Activated CD8-positive, alpha-beta memory T cell treated with anti-CD3 and anti-CD28 coated beads for 24 hours (primary cell): ENCODE measurements around the gene HIPK1.
"Not testable (repeated sequence)": the region's sequence is repeated elsewhere in the genome, so short reads cannot be mapped to it uniquely, and the experiment has no call there.

Experiments
- DNase-seq: peaks from one replicate; pipeline ENCODE4 v3.0.0-alpha.2; 2020

Gene HIPK1

GRCh38 chr1:113983826-113984225, 54.7 kb downstream of the HIPK1 start:
- DNase-seq = no peak

- no peak for DNase-seq
These were observed 55.6 kb downstream of the HIPK1 start for GRCh38 chr1:113984710-113985109.

GRCh38 chr1:113986802-113987201, 57.7 kb downstream of the HIPK1 start:
- DNase-seq = no peak

DNA sequence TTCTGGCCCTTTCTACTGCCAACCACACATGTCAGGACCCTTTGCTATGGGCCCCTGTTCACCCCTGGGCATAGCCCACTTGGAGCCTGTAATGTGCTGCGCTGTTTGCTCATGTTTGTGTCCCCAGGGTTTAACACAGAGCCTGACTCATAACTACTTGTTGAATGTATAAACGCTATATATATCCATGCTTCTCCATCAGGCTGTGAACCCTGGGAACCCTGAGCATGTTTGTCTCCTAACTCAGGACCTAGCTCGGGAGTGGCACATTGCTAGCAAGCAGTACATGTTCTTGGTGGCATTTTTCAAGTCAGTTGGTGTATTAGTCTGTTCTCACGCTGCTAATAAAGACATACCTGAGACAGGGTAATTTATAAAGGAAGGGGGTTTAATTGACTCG, 58.1 kb downstream of the HIPK1 start:
- no peak for DNase-seq

GRCh38 chr1:113990530-113990929, 61.4 kb downstream of the HIPK1 start:
- DNase-seq = no peak

GRCh38 chr1:113990961-113991360, 61.8 kb downstream of the HIPK1 start:
- DNase-seq = no peak

DNA sequence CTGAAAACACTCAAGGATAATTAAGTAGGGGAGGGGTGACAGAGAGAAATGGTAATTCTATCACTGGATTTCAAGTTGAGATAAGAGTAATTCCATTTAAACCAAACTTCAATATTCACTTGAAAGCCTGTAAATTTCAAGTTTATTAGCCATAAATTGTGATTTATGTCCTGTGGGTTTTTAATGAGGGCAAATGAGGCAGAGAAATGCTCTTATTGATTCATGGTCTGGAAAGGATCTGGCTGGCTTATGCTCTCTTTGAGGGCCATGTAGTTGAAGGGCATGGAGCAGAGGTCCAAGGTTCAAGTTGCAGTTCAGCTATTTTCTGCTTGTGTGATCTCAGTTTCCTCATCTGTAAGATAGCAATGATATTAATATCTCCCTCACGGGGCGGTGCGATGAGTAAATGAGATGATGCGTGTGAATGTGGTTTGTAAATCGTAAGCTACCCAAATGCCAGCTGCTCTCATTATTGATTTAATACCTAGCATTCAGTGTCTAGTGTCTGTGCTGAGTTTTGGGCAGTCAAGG, 62.4 kb downstream of the HIPK1 start:
- no peak for DNase-seq

DNA sequence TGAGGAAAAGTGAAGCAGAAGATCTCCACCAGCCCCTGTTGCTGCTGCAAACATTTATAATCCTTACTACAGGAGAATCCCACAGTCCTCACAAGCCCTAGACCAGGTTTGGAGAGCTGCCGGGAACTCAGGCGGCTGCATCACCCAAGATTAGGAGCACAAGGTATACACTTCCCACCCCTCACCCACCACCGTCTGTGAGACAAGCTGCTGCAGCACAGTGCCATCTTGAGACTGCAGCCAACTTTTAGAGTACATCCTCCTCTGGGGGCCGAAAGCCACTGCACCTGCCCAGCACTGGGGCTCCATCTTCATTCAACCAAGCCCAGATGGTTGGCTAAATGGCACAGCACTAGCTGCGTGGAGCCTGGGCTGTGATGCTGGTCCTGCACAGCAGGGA, 63.9 kb downstream of the HIPK1 start:
- DNase-seq = no peak

GRCh38 chr1:113993766-113994165, 64.6 kb downstream of the HIPK1 start:
- no peak for DNase-seq

GRCh38 chr1:113995382-113995781, 66.3 kb downstream of the HIPK1 start:
- DNase-seq = no peak

GRCh38 chr1:113998361-113998760, 69.2 kb downstream of the HIPK1 start:
- no peak for DNase-seq

DNA sequence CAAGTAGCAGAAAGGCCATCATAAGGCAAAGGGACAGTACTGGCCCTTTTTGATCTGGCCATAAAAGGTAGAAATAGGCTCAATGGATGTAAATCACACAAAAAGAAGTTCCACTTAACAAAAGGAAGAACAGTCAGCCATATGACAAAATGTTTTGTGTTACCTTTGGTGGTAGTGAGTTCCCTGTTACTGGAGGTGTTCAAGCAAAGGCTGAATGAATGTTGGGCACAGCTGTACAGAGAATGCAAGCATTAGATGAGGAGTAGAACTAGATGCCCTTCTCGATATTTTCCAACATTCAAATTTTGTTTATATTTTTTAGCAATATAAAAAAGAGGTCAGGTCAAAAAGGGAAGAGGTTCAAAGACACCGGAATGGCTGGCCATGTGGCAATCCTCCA, 70.1 kb downstream of the HIPK1 start:
- no peak for DNase-seq

- DNase-seq = no peak
These were observed 70.7 kb downstream of the HIPK1 start for GRCh38 chr1:113999799-114000198.

DNA sequence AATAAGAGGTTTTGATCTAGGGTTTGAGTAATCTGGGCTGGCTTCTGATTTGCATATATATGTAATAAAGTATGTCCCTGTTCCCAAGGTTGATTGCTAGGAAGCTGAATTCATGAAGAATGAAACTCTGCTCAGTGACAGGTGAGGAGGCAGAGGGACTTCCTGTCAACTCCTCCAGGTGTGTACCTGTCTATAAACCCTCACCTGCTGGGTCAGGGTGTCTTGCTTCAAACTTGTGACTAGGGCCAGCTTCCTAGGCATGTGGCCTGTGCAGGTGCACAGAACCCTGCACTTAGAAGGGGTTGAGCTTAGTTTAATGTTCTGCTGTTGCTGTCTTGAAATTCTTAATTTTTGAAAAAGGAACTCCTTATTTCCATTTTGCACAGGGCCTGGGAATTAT, 71.3 kb downstream of the HIPK1 start:
- DNase-seq = no peak

- DNase-seq = no peak
These were observed 73.5 kb downstream of the HIPK1 start for GRCh38 chr1:114002492-114003239.

- DNase-seq = no peak
These were observed 74.3 kb downstream of the HIPK1 start for GRCh38 chr1:114003431-114003830.

DNA sequence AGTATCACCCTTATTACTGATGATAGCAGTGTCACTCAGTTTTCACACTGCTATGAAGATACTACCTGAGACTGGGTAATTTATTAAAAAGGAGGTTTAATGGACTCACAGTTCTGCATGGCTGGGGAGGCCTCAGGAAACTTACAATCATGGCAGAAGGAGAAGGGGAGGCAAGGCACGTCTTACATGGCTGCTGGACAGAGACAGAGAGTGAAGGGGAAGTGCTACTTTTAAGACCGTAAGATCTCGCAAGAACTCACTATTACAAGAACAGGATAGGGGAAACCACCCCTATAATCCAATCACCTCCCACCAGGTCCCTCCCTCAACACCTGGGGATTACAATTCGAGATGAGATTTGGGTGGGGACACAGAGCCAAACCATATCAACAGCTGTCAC, 77.7 kb downstream of the HIPK1 start:
- DNase-seq = not testable (repeated sequence)

- no peak for DNase-seq
These were observed 79.4 kb downstream of the HIPK1 start for GRCh38 chr1:114008480-114008941.

- no peak for DNase-seq
These were observed 79.9 kb downstream of the HIPK1 start for GRCh38 chr1:114008993-114009392.

GRCh38 chr1:114009393-114009792, 80.3 kb downstream of the HIPK1 start:
- no peak for DNase-seq

DNA sequence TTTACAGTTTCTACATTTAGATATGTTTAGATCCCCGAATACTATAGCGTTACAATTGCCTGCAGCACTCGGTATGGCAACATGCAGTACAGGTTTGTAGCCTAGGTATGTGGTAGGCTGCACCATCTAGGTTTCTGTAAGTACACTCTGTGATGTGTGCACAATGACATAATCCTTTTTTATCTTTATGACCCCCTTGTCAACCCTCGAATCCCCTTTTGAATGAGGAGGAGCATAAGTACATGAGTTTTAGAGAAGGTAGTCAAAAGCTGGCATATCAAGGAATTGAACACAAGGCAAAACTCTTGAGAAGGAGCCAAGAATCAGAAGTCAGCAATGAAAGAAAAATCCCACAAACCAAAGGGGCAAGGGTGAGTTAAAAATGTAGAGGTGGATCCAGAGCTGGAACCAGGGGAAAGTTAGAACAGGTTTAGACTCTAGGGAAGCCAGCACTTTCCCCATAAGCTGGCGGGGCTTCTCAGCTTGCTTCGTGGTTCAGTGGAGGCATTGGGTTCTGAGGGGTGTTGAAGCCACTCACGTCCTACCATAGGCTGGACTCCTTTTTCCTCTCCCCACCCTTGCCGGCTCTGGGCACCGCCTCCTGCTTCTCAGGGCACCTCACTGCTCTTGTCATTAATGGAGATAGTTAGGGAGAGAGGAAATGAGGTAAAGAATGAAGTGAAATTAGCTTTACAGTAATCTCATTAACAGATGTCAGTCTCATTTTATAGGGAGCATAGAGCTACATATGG, 81.5 kb downstream of the HIPK1 start:
- DNase-seq = no peak

DNA sequence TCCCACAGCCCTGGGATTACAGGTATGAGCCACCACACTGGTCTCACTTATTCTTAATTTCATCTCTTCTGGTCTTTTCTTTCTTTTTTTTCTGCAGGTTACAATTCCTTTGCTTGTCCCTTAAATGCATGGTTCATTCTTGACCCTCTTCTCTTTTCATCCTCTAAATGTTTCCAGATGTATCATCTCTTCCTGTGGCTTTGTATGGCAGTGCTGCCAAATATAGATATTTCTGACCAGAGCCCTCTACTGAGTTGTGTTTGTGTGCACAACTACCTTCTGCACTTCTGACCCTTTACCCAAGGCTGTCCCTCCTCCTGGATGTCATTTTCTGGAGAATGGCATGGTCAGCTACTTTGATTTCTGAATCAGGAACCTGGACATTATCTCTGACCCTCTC, 82.7 kb downstream of the HIPK1 start:
- DNase-seq = no peak

GRCh38 chr1:114015075-114015474, 86.0 kb downstream of the HIPK1 start:
- DNase-seq = no peak

DNA sequence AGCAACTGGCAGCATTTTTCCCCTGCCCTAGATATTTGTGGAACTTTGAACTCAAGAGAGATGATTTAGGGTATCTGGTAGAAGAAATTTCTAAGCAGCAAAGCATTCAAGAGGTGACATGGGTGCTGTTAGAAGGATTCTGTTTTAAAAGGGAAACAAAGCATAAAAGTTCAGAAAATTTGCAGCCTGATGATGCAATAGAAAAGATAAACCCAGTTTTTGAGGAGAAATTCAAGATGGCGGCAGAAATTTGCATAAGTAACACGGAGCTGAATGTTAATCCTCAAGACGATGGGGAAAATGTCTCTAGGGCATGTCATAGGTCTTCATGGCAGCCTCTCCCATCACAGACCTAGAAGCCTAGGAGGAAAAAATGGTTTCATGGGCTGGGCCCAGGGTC, 90.6 kb downstream of the HIPK1 start:
- not testable (repeated sequence) for DNase-seq
